OCI-LY3 (cell line): ENCODE data around the gene NBEA.

Experiments used
- EZH2phosphoT487 ChIP-seq: fragments of 200-600 bp; shearing (Covaris generic); IDR thresholded peaks from 2 replicates; pipeline ENCODE4 v1.6.1; 2018; ENCODE audit warnings: antibody characterized with exemption, mixed run types, low read depth
- TF ChIP-seq, protein P1 (sequence below): fragments of 200-600, 300-600 bp; sonication (generic); IDR thresholded peaks from 2 replicates; pipeline ENCODE4 v1.5.1; 2014; ENCODE audit warnings: antibody characterized with exemption, low read length, low read depth

GRCh38 chr13:35675651-35676050 is 733.6 kb downstream of the NBEA start:
- TF ChIP-seq, protein P1, sequence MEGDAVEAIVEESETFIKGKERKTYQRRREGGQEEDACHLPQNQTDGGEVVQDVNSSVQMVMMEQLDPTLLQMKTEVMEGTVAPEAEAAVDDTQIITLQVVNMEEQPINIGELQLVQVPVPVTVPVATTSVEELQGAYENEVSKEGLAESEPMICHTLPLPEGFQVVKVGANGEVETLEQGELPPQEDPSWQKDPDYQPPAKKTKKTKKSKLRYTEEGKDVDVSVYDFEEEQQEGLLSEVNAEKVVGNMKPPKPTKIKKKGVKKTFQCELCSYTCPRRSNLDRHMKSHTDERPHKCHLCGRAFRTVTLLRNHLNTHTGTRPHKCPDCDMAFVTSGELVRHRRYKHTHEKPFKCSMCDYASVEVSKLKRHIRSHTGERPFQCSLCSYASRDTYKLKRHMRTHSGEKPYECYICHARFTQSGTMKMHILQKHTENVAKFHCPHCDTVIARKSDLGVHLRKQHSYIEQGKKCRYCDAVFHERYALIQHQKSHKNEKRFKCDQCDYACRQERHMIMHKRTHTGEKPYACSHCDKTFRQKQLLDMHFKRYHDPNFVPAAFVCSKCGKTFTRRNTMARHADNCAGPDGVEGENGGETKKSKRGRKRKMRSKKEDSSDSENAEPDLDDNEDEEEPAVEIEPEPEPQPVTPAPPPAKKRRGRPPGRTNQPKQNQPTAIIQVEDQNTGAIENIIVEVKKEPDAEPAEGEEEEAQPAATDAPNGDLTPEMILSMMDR, result no peak
- no peak for TF ChIP-seq EZH2phosphoT487
